Measurements from ENCODE around the gene NFYC.
"Not testable (repeated sequence)": the region's sequence is repeated elsewhere in the genome, so short reads cannot be mapped to it uniquely, and the experiment has no call there.

The NFYC gene

DNA sequence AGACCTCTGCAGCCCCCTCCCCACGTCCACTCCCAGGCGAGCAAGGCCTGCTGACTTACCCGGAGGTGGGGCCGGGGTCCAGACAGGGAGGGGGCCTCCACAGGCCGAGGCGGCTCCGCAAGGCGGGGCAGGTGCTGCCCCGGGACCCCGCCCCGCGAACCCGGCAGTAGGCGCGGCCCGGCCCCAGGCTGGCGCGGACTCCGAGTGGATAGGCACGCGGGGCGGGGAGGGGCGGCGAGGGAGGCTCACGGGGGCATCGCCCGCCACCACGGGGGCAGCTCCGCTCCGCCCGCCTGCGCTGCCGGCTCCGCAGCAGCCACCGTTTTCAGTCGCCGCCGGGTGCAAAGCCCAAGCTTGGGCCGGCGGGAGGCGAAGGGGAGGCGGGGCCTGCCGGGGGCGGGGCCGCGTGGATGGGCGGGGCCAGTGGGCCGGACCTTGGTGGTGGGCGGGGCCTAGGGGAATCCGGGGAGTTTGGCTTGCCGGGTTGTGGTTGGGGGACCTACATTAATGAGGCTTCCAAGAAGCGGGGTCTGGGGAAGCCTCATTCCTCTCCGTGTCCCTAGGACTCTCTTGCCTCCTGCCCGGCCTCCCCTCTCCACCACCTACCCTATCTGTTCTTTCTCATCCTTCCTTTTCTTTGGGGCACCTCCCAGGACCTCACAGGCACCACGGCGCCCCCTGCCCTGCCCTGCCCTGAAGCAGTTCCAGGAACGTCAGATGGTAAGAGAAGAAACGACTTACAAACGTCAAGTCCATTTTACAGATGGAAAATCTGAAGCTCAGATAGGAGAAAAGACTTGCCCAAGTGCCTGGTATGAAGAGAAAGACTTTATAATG, 26.0 kb upstream of the NFYC start, which contains the start of gene RIMS3:
Gene RIMS3 (minus strand): TSS at position 348 of the 837 bp plus-strand sequence. CDS start 23,757 bp downstream, outside the sequence.
- DNase-seq (ENCODE audit: low read depth in 3 of 3), result peak; percentile 71 to 85 (median 81)

DNA sequence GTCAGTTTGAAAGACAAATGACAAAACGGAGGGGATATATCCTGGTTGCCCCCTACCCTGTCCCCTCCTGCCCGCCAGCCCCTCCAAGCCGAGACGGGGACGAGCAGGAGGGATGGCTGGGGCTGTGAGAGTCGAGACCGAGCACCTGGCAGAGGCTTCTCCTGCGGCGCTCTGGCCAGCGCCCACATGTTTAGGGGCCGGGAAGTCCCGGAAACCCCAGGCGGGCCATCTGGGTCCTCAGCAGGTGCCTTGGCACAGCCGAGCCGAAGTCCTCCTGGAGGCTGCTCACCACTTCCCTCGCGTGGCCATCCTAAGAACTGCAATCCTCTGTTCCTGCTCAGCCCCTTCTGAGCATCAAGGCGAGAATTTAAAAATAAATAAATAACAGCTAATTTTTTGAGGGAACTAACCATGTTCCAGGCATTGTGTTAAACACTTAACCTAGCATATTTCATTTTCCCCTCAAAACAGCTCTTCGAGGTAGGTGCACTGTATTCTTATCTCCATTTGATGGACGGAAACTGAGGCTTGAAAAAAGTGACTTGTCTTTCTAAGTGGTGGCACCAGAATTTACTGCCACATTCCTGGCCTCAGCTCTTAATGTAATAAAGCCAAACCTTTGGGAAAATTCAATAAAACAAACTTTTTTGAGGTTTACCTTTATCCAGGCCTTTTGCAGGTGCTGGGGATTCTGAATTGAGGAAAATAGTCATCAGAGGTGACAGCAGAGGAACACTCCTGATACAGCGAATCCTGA, 22.6 kb upstream of the NFYC start:
- peak; percentile 69 to 77 (median 76) for DNase-seq (ENCODE audit: low read depth in 3 of 3)

DNA sequence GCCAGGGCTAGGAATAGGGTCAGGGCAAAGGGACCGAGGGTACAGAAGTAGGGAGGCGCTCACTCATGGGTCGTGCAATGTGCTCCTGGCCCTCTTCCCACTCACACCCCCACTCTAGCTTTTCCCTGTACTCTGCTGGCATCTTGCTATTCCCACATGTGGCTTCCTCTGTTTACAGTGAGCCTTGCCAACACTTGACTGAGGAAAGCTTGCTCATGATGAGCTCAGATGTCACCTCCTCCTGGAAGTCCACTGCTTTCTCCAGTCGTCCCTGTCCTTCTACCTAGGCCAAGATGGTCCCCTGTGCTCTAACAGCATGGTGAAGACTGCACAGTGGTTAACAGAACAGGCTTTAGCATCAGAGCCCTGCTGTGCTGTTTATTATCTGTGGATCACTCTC, 18.1 kb upstream of the NFYC start:
- DNase-seq (ENCODE audit: low read depth in 3 of 3), result no peak

DNA sequence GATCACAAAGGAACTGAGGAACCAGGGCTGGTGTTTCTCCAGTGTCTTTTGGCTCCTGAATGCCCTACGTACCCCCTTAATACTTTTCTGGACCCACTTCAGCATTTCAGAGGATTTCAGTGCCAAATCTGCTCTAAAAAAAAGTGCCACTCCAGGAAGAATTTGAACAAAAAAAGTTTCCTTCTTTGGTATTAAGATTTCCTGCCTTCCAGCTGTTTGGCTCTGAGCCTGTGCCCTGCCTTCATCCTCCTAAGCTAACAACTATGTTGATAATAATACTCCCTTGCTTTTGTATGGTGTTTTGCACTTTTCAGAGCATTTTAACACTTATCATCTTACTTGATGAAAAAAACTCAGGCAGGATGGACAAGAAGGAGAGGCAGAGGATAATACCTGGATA, 15.0 kb upstream of the NFYC start:
- DNase-seq (ENCODE audit: low read depth in 3 of 3), result no peak

DNA sequence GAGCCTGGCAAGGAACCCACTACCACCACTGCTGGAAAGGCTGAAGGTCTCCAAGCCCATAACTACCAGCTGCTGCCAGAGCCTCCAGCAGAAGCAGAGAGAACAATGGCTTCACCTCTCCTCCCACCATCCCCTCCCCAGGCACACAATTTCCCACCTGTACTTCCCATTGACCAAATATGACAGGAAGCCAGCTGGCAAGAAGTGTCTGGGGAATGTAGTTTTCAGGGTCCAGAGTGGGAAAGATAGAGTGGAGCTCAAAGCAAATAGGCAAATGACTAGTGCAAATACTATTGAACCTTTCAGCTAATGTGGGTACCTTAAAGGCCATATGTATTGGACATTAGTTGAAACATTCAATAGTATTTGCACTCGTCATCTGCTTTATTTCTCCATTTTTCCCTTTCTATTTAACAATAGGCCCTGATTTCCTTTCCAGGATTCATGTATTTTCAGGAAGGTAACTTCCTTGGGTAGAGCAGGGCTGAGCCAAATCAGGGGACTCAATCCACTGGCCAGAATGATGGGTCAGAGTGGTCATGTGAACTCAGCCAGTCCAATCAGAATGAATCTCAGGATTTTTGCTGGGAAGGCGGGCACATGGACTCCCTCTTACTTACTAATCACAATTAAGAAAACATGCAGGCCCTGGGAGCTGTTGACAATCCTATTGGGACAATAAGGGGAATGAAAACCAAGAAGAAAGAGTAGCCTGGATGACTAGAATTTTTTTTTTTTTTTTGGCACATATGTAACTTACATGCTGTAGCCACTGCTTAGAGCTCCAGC, 12.1 kb upstream of the NFYC start:
- no peak for DNase-seq (ENCODE audit: low read depth in 3 of 3)

DNA sequence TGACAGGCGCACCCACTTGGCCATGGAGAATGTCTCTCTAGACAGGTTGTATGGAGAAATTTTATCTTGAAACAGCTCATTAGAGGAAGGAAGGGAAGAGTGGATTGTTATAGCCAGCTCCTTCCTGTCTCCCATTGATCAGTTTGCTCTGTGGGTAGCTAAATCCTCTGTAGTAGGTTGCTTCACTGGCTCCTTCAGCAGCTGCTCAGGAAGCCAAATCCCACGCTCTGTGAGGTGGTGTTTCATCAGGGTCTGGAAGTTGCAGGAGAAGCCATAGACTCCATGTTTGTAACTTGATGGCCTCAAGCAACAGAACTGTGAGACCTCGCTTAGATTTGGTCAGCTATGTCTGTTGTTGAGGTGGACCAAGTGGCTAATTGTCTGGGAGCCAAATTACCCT, 6.8 kb upstream of the NFYC start:
- DNase-seq (ENCODE audit: low read depth in 3 of 3), result no peak

DNA sequence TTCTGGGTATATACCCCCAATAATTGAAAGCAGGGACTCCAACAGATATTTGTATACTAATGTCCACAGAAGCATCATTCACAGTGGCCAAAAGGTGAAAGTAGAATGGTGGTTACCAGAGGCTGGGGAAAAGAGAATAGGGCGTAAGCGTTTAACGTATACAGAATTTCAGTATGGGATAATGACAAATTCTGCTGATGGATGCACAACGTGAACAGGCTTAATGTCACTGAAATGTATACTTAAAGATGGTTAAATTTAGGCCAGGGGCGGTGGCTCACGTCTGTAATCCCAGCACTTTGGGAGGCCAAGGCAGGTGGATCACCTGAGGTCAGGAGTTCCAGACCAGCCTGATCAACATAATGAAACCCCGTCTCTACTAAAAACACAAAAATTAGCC, 4.4 kb upstream of the NFYC start:
- no peak for DNase-seq (ENCODE audit: low read depth in 3 of 3)

DNA sequence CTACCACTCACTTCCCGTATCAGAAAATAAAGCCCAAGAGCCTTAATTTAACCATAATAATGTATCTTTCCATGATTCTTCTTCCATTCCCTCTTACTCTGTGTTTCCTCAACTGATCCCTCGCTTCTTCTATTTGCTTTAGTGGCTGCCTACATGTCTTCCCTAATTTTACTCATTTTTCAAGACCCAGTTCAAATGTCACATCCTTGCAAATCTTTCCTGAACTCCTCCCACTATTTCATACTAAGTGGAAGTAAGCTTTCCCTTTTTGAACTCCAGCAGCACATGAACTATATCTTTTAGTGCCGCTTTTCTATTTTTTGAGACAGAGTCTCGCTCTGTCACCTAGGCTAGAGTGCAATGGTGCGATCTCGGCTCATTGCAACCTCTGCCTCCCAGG, 3.8 kb upstream of the NFYC start:
- DNase-seq (ENCODE audit: low read depth in 3 of 3), result no peak

DNA sequence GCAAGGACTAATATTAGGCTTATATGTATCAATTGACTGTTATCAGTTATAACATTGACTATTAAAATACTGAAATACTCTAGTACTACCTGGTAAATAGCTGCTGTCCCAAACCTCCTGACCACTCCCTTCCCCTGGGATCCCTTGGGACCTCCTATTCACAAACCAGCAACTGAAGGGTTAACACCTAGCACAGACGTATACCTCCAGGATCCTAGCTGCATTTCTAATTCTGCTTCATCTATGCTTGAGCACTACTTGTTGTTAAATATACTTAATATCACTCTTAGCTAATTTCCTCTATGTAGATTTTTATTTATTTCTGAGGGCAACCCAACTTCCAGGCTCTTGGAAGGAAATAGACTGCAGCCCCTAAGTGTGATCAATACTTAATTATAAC, 1.8 kb upstream of the NFYC start:
- no peak for DNase-seq (ENCODE audit: low read depth in 3 of 3)

DNA sequence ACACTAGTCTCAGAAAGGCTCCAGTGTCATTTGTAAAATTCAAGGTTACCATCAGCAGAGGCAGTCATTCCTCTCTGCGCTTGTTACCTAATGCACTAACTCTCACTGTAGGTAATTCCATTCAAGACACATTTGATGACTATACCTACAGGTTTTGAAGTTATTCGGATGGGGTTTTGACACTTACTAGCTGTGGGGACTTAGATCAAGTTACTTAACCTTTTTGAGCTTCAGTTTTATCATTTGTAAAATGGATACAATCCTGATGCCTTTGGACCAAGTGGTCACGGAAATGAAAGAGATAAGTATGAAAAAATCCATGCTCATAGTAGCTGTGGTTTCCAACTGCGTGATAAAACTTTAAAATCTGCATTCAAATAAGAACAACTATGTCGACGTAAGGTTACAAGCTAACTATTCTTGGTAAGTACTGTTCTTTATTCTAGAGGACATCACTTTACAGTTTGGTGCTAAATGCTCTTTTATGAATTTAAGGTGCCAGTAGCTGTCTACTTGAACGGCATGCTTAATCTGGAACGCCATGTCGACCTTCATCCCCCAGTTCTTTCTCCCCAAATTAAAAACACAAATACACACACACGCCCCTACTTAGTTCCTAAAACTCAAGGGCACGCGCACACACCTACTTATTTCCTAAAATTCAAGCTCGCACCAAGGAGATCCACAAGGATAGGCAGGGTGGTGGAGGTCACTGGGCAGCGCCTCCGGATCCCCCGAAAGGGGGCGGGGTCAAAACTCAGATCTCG, 550 bp upstream of the NFYC start:
- no peak for DNase-seq (ENCODE audit: low read depth in 3 of 3)

DNA sequence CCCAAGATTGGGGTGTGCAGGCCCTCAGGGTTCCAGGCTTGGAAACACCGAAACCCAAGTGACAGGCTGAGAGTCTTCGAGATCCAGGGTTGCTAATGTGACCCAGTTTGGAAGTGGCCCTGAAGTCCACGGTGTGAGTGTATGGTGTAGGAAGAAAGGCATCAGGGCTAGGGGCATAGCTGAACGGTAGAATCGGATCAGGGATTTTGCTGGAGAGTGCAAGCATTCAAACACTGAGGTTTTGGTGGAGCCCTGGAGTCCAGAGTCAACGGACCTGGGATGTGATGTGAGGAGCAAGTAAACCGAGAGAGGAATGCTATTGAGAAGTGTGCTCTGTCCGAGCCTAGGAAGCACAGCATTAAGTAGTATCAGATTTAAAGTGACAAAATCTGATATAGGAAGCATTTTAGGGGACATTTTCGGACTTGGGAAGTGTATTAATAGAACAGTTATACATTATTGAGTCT, 958 bp downstream of the NFYC start:
- no peak for DNase-seq (ENCODE audit: low read depth in 3 of 3)

DNA sequence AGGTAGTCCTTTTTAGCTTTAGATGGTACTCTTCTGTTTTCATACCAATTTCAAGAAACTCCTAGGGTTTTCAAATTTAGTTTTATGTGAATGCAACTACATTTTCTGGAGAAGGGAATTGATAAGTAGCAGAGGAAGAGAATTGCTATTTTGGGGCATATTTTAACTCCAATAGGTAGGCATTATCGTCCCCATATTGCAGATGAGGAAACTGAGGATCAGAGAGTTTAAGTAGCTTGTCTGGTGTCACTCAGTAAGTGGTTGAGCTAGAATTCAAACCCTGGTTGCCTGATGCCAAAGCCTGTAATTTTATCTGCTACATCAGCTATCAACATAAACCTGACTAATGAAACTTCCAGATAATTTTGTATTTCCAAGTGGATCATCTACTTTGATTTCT, 1.9 kb downstream of the NFYC start:
- no peak for DNase-seq (ENCODE audit: low read depth in 3 of 3)

DNA sequence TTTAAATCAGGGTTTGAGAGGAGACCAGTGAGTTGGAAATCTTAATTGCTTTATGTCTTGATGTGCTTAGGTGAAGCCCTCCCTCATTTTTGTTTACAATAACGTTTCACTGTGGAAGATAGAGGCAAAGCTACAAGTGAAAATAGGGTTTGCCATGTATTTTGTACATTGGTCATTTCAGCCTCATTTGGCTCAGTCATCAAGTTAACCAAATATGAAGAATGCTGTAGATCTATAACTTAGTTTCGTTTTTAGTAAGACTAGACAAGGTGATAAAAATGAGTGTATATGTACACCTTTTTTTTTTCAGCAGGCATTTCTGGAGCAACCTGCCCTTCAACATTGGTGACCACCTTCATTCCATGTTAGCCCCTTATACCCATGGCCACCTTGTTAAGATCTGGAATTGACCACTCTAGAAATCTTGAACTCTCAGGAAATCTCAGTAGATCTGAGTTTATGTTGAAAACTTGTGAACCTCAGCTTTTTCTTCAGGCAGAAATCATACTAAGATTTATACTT, 2.9 kb downstream of the NFYC start:
- DNase-seq (ENCODE audit: low read depth in 3 of 3), result no peak

DNA sequence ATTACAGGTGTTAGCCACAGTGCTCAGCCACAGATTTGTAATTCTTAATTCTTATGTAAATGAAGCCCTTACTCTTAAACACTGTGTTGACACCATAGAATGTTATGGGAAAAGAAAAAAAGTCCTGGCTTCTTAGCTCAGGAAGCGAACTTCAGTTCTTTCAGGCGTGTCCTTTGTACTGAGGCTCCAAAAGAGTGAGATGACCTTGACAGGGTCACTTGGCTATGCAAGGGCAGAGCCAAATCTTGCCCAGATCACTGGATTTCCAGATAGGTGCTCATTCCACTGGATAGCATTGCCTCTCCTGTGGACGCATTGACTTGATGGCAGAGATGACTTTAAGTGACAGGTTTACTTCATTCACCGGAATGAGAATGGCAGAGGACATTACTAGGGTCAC, 4.8 kb downstream of the NFYC start:
- no peak for DNase-seq (ENCODE audit: low read depth in 3 of 3)

DNA sequence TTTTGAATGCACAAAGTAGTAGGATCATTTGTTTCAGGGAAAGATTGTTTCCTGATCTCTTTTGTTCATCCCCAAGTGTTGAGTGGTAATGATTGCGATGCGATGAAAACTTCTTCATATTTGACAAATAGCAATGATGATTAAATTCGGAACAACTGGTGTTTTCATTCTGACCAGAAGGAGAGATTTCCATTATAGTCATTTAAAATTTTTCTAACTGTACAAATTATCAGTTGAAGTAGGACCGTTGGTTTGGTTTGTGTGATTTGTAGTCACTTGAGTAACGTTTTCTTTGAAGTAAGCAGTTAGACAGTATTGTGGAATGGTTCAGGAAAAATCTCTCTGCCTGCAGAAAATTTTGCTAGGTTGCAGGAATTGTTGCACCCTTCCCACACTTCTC, 5.9 kb downstream of the NFYC start:
- no peak for DNase-seq (ENCODE audit: low read depth in 3 of 3)

DNA sequence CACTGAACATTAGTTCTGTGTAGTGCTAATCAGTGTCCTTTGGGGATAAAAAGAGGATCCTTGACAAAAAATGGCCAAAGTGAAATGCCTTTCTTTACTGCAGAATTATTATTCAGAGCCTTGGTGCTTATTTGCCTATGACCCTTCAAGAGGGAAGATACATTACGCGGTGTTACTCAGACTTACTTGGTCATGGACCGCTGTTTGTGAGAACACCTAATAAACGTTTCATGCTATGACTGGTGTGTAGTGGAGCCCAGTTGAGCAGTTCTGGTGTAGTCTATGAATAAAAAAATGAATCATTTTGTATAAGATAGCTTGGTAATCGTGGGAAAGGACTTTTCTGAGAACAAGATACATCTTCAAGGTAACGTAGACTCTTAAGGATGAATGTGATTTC, 8.3 kb downstream of the NFYC start:
- no peak for DNase-seq (ENCODE audit: low read depth in 3 of 3)

DNA sequence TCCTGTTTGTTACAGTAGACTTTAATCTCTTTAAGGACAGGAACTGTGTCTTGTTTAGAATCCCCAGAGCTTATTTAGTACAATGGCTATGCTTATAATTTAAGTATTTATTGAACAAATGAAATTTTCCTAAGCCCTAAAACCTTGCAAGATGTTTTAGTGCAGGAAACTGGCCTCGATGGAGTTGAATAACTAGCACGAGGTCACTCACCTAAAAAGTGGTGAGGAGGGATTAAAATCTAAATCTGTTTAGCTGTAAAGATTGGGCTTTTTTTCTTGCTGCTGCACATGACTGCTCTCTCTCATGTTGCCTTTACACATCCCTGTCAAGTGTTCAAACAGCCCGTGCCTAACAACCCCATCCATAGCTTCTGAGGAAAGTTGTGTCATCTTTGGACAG, 10.2 kb downstream of the NFYC start:
- no peak for DNase-seq (ENCODE audit: low read depth in 3 of 3)

DNA sequence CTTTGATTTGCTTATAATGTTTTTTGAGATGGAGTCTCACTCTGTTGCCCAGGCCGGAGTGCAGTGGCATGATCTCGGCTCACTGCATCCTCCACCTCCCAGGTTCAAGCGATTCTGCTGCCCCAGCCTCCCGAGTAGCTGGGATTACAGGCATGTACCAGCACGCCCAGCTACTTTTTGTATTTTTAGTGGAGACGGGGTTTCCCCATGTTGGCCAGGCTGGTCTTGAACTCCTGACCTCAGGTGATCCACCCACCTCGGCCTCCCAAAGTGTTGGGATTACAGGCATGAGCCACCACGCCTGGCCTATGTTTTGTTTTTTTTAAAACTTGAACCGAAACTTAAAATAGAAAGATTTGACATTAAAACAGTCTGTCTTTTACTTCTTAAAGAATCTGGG, 11.3 kb downstream of the NFYC start:
- not testable (repeated sequence) for DNase-seq (ENCODE audit: low read depth in 3 of 3)

DNA sequence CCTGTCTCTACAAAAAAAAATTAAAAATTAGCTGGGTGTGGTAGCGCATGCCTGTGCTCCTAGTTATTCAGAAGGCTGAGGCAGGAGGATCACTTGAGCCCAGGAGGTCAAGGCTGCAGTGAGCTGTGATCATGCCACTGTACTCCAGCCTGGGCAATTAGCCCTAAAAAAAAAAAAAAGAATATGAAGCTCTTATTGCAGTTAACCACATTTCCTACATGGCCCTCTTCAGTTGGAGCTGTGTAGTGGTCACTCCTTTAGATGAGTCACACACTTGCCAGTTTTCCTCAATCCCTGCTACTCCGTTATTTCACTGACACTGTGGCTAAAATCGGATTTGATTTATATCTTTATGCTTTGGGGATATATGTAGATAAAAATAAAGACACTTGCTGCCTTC, 11.8 kb downstream of the NFYC start:
- no peak for DNase-seq (ENCODE audit: low read depth in 3 of 3)

DNA sequence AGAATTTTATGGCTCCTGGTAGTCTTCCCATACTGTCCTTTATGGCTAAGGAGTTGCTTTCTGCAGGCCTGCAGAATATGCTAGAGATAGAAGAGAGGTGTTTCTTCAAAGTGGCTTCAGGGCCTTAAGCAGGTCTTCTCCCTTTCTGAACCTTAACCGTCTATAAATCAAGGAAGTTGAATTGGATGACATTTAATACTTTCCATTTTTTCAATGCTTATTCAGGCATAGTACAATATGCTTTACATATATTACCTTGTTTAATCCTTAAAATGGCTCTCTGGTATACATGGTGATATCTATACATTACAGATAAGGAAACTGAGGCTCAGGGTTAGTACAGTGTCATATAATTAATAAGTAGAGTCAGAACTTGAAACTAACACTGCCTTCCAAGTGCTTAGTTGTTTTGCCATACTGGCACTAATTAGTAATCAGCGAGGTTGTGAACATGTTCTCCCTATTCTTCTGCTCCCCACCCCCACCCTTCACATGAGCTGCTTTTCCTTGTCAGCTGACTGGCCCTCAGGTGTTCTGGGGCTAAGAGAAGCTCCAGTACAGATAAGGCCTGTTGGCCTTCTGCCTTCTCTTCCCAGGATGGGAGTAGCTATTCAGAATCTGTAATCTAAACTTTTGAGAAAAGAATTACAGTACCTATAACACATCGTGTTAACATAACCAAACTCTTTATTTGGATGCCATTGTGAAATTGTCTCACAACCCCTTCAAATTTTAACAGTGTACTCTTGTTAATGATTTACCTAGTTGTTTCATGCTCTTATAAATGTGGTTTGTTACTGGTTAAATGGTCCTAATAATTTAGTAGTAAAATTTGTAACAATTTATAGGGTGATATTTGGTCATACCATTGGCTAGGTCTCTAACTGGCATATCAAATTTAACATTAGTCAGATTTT, 13.6 kb downstream of the NFYC start:
- DNase-seq (ENCODE audit: low read depth in 3 of 3), result no peak
